Left cardiac atrium (tissue), 4 donors: ENCODE measurements around the gene PTPN22. TPM values are rescaled to one million over a fixed set of nuclear protein-coding genes. Genes with fewer than 3 reads are reported as not detected.

Experiments
- ATAC-seq, 2 donors: fragments of 200-7000 bp; cut with Tn5 transposase; one replicate each; pipeline ENCODE4 v1.9.1; 2020; ENCODE audit warnings: mild to moderate bottlenecking in 2 of 2, moderate library complexity in 2 of 2
- DNase-seq: peaks from one replicate; pipeline ENCODE4 v3.0.0-alpha.2; 2020
- intact Hi-C, 2 donors: fragments of 100-400 bp; cut with DNase I; formaldehyde crosslinking; loops; one replicate each; pipeline versions ENCODE4 v1.14.1 to v1.15.1; 2022 to 2023
- long read RNA-seq: library from polyadenylated mRNA; unstranded; transcript quantifications from one replicate; pipeline ENCODE4 v2.0.0, GENCODE V29; 2021
- total RNA-seq, 2 donors: library from RNA; stranded (reverse); fragmentation: NEBNext Ultra II Directional; extraction: Animal tissue kit (Norgen Biotek cat#: 25700); gene quantifications; one replicate each; pipeline ENCODE4 v1.2.1, GENCODE V29; 2021
- donor health status: DM: no; HTN: yes; CAD: no.
- donor health status: DM: no; HTN: yes; CAD: no; lungs with severe emphysema.
- donor health status: DM: yes; HTN: yes; CAD: no.
- donor health status: Dilated cardiomyopathy.

PTPN22 gene
- 1 to 10 TPM; 1.0 to 1.6 TPM for total RNA-seq
- long read RNA-seq, result 0 reads

- intact Hi-C loops, result no loop called here
- DNase-seq, result peak; percentile 25
- peak; percentile 87 to 93 for ATAC-seq
Observed at GRCh38 chr1:113871597-113872113, at the start of gene PTPN22. TSS of gene PTPN22 (minus strand) at chr1:113871712.

- intact Hi-C loops, result no loop called here
- DNase-seq (no peak), ATAC-seq (no peak)
Observed at GRCh38 chr1:113918243-113918642, 46.7 kb upstream of the PTPN22 start.

- no peak for ATAC-seq
- no peak for DNase-seq
- intact Hi-C loops, result no loop called here
Observed at GRCh38 chr1:113917400-113918082, 46.0 kb upstream of the PTPN22 start.

GRCh38 chr1:113916974-113917373 lies 45.5 kb upstream of the PTPN22 start:
- intact Hi-C loops, result no loop called here
- DNase-seq (no peak), ATAC-seq (no peak)

- DNase-seq (no peak), ATAC-seq (no peak)
- intact Hi-C loops, result loop anchor here in 1 of 2 donors (2.0 to 5.0 kb wide), 2 partner anchors 15 to 77 kb away; partner anchors contain the start of gene HIPK1
Observed at GRCh38 chr1:113913887-113914664, 42.6 kb upstream of the PTPN22 start.

- DNase-seq (no peak), ATAC-seq (peak in 1 of 2 donors; percentile 28)
- intact Hi-C loops, result loop anchor here in 1 of 2 donors (2.0 to 5.0 kb wide), 2 partner anchors 16 to 76 kb away; partner anchors contain the start of gene HIPK1
Observed at GRCh38 chr1:113913312-113913668, 41.8 kb upstream of the PTPN22 start.

- DNase-seq, result peak; percentile 41
- intact Hi-C loops, result loop anchor here in 1 of 2 donors (2.0 to 5.0 kb wide), 2 partner anchors 16 to 75 kb away; partner anchors contain the start of gene HIPK1
- peak; percentile 92 to 95 for ATAC-seq
Observed at GRCh38 chr1:113912594-113913311, 41.2 kb upstream of the PTPN22 start.

GRCh38 chr1:113905435-113905861 lies 33.9 kb upstream of the PTPN22 start:
- ATAC-seq (peak in 1 of 2 donors; percentile 1), DNase-seq (peak; percentile 44)
- intact Hi-C loops, result loop anchor here in 1 of 2 donors (1.0 kb wide), 1 partner anchor 24 kb away; the partner anchor contains the start of gene HIPK1

GRCh38 chr1:113904674-113905434 lies 33.3 kb upstream of the PTPN22 start, which contains the start of the genes AP4B1 and DCLRE1B:
TSS of gene AP4B1 (minus strand) at chr1:113904799. CDS start at chr1:113904717, 82 bp downstream.
TSS of gene DCLRE1B (plus strand) at chr1:113905326. CDS start at chr1:113905587, 261 bp downstream.
- intact Hi-C loops, result loop anchor here in 1 of 2 donors (1.0 kb wide), 2 partner anchors 24 to 27 kb away; partner anchors contain the start of gene HIPK1
- ATAC-seq, result peak; percentile 97 to 98
- DNase-seq, result peak; percentile 100

- ATAC-seq (peak in 1 of 2 donors; percentile 8), DNase-seq (no peak)
- intact Hi-C loops, result loop anchor here in 1 of 2 donors (1.0 kb wide), 1 partner anchor 28 kb away; no protein-coding TSS in a partner anchor
Observed at GRCh38 chr1:113904293-113904673, 32.8 kb upstream of the PTPN22 start.

- intact Hi-C loops, result loop anchor here in 1 of 2 donors (1.0 kb wide), 1 partner anchor 29 kb away; no protein-coding TSS in a partner anchor
- DNase-seq (no peak), ATAC-seq (no peak)
Observed at GRCh38 chr1:113903501-113904292, 32.2 kb upstream of the PTPN22 start.

GRCh38 chr1:113901191-113901590 lies 29.7 kb upstream of the PTPN22 start:
- no peak for ATAC-seq
- no peak for DNase-seq
- intact Hi-C loops, result no loop called here

- intact Hi-C loops, result no loop called here
- ATAC-seq, result no peak
- DNase-seq, result no peak
Observed at GRCh38 chr1:113899111-113899510, 27.6 kb upstream of the PTPN22 start.

- DNase-seq, result no peak
- intact Hi-C loops, result no loop called here
- no peak for ATAC-seq
Observed at GRCh38 chr1:113898241-113898814, 26.8 kb upstream of the PTPN22 start.

- ATAC-seq (no peak), DNase-seq (no peak)
- intact Hi-C loops, result no loop called here
Observed at GRCh38 chr1:113895961-113896360, 24.4 kb upstream of the PTPN22 start.

- intact Hi-C loops, result no loop called here
- DNase-seq (no peak), ATAC-seq (no peak)
Observed at GRCh38 chr1:113895098-113895497, 23.6 kb upstream of the PTPN22 start.

- intact Hi-C loops, result no loop called here
- ATAC-seq, result no peak
- no peak for DNase-seq
Observed at GRCh38 chr1:113893267-113893666, 21.8 kb upstream of the PTPN22 start.
